Measurements from ENCODE around the gene DTNBP1. TPM values are rescaled to one million over a fixed set of nuclear protein-coding genes. Genes with fewer than 3 reads are reported as not detected.

The DTNBP1 gene
- 6.8 and 7.6 TPM in 2 replicates for total RNA-seq

DNA sequence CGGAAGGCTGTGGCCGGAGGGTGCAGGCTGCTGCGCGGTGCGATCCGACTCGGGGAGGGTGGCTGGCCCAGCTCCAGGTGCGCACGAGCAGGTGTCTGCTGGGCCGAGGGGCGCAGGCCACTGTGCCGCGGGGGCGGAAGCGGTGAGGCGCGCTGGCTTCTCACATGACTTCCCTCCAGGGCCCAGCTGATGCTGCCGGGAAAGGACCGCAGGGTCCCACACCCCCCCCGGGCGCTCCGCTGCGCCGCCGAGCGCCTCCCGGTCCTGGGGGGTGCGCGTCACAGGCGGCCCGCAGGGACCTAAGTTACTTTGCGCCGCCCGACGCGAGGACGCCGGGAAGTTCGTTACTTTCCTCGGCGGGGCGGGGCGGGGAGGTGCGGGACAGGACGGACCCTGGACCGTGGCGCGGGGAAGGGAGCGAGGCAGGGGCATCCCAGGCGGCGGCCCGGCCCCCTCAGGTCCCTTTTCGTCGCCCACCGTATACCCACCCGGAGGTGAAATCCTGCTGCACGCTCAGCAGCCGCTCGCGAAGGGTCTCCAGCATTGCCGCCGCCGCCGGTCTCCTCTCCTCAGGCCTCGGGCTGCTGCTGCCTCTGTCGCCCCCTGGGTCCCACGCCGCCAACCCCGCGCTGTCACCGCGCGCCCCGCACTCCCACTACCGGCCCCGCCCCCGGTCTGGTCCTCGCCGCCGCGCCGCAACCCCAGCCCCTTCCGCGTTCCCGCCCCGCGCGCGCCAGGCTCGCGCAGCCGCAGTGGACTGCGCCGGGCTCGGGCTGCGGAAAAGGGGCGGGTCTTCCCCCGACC, at the start of gene DTNBP1:
DTNBP1 (minus strand) TSS at position 703 of the 804 bp plus-strand sequence; CDS start at position 544, 159 bp downstream.

Data from uterine smooth muscle cell (primary cell).